GM18505 (cell line): ENCODE data around the gene KIAA1191.
"Not testable (repeated sequence)": the region's sequence is repeated elsewhere in the genome, so short reads cannot be mapped to it uniquely, and the experiment has no call there.

Experiments used
- ATAC-seq: cut with Tn5 transposase; IDR thresholded peaks from one replicate; pipeline ENCODE4 v1.9.1; 2021; ENCODE audit not compliant: unreplicated experiment
- POLR2A ChIP-seq: IDR thresholded peaks from 4 replicates; pipeline ENCODE4 v1.6.1; 2011; ENCODE audit warnings: borderline replicate concordance; ENCODE audit not compliant: insufficient read depth, insufficient read length; ENCODE audit errors: extremely low read depth

KIAA1191 gene

GRCh38 chr5:176361437-176362232 is at the start of gene KIAA1191:
KIAA1191 (minus strand) TSS chr5:176361764; CDS start chr5:176359508, 2,256 bp downstream.
- TF ChIP-seq POLR2A, result peak; percentile 98
- ATAC-seq, result peak; percentile 86

GRCh38 chr5:176410486-176411180 is 49.1 kb upstream of the KIAA1191 start:
- ATAC-seq, result no peak
- TF ChIP-seq POLR2A, result no peak

- ATAC-seq, result no peak
- TF ChIP-seq POLR2A, result no peak
Observed at GRCh38 chr5:176409765-176410164, 48.2 kb upstream of the KIAA1191 start.

GRCh38 chr5:176408590-176408989 is 47.0 kb upstream of the KIAA1191 start:
- TF ChIP-seq POLR2A, result no peak
- no peak for ATAC-seq

GRCh38 chr5:176408252-176408573 is 46.6 kb upstream of the KIAA1191 start:
- ATAC-seq, result not testable (repeated sequence)

GRCh38 chr5:176407456-176408251 is 46.1 kb upstream of the KIAA1191 start:
- TF ChIP-seq POLR2A, result no peak
- no peak for ATAC-seq

GRCh38 chr5:176406436-176407052 is 45.0 kb upstream of the KIAA1191 start:
- ATAC-seq, result no peak
- TF ChIP-seq POLR2A, result no peak

- no peak for ATAC-seq
Observed at GRCh38 chr5:176405656-176406435, 44.3 kb upstream of the KIAA1191 start.

GRCh38 chr5:176401281-176402205 is 40.0 kb upstream of the KIAA1191 start:
- TF ChIP-seq POLR2A, result no peak

More at GRCh38 chr5:176405656-176406435, 44.3 kb upstream of the KIAA1191 start:
- TF ChIP-seq POLR2A, result no peak

GRCh38 chr5:176400382-176401156 is 39.0 kb upstream of the KIAA1191 start:
- no peak for ATAC-seq
- TF ChIP-seq POLR2A, result no peak

More at GRCh38 chr5:176401281-176402205, 40.0 kb upstream of the KIAA1191 start:
- no peak for ATAC-seq

GRCh38 chr5:176397736-176398420 is 36.3 kb upstream of the KIAA1191 start:
- TF ChIP-seq POLR2A, result no peak

GRCh38 chr5:176396330-176396729 is 34.8 kb upstream of the KIAA1191 start:
- ATAC-seq, result no peak
- no peak for TF ChIP-seq POLR2A

More at GRCh38 chr5:176397736-176398420, 36.3 kb upstream of the KIAA1191 start:
- no peak for ATAC-seq
